WTC11 (cell line): Measurements from ENCODE around the gene VSTM2B. TPM values are rescaled to one million over a fixed set of nuclear protein-coding genes. Genes with fewer than 3 reads are reported as not detected.

ENCODE experiments used
- ATAC-seq: fragments of 200-7000 bp; cut with Tn5 transposase; 2 replicates; pipeline ENCODE4 v1.10.0; 2021; ENCODE audit warnings: mild to moderate bottlenecking, moderate library complexity
- CTCF ChIA-PET: fragments of 300-600 bp; sonication (Branson Sonifier 250); formaldehyde crosslinking; loops from one replicate; lab custom pipeline; 2021; ENCODE audit warnings: antibody characterized with exemption; lab: Charles Lee
- POLR2A ChIA-PET: fragments of 350-600 bp; sonication (Branson Sonifier 250); formaldehyde crosslinking; loops from one replicate; lab custom pipeline; 2021; ENCODE audit warnings: antibody characterized with exemption; lab: Charles Lee
- DNase-seq: peaks from one replicate; pipeline ENCODE4 v3.0.0; 2021; ENCODE audit warnings: low spot score
- H3K27ac Mint-ChIP-seq: 2 replicates; pipeline ENCODE4 v1.8.0; 2021; ENCODE audit warnings: mixed read lengths
- H3K27me3 Mint-ChIP-seq: 2 replicates; pipeline ENCODE4 v1.8.0; 2021; ENCODE audit warnings: low read depth, mild to moderate bottlenecking, moderate library complexity, mixed read lengths
- H3K36me3 Mint-ChIP-seq: 2 replicates; pipeline ENCODE4 v1.8.0; 2021; ENCODE audit warnings: mixed read lengths
- H3K4me1 Mint-ChIP-seq: 2 replicates; pipeline ENCODE4 v1.8.0; 2022; ENCODE audit warnings: mixed read lengths
- H3K4me3 Mint-ChIP-seq: 2 replicates; pipeline ENCODE4 v1.8.0; 2021; ENCODE audit warnings: mild to moderate bottlenecking, moderate library complexity, mixed read lengths
- H3K9me3 Mint-ChIP-seq: 2 replicates; pipeline ENCODE4 v1.8.0; 2021; ENCODE audit warnings: mixed read lengths
- AR ChIP-seq: fragments of 250-450 bp; sonication (Bioruptor Pico); IDR thresholded peaks from 2 replicates; pipeline ENCODE4 v1.9.0; 2021; ENCODE audit warnings: mild to moderate bottlenecking
- ATF1 ChIP-seq: sonication (generic); formaldehyde crosslinking; IDR thresholded peaks from 2 replicates; pipeline ENCODE4 v1.8.1; 2023; ENCODE audit warnings: mild to moderate bottlenecking, moderate library complexity, missing genetic modification reagents
- EMX1 ChIP-seq: fragments of 250-450 bp; sonication (Bioruptor Pico); IDR thresholded peaks from 2 replicates; pipeline ENCODE4 v1.8.0; 2021; ENCODE audit warnings: mild to moderate bottlenecking
- FOXJ3 ChIP-seq: sonication (generic); formaldehyde crosslinking; IDR thresholded peaks from 2 replicates; pipeline ENCODE4 v1.9.0; 2021; ENCODE audit warnings: missing genetic modification reagents, mild to moderate bottlenecking, borderline replicate concordance
- FOXP1 ChIP-seq: sonication (generic); formaldehyde crosslinking; IDR thresholded peaks from 2 replicates; pipeline ENCODE4 v1.8.0; 2022; ENCODE audit warnings: missing genetic modification reagents, mild to moderate bottlenecking, moderate library complexity, borderline replicate concordance
- MYBL2 ChIP-seq: sonication (generic); formaldehyde crosslinking; IDR thresholded peaks from 2 replicates; pipeline ENCODE4 v1.8.1; 2023; ENCODE audit warnings: mild to moderate bottlenecking, moderate library complexity, missing genetic modification reagents
- NR2C2 ChIP-seq: sonication (generic); formaldehyde crosslinking; IDR thresholded peaks from 2 replicates; pipeline ENCODE4 v1.8.0; 2022; ENCODE audit warnings: mild to moderate bottlenecking, missing genetic modification reagents
- RORB ChIP-seq: fragments of 250-450 bp; sonication (Bioruptor Pico); IDR thresholded peaks from 2 replicates; pipeline ENCODE4 v1.9.0; 2021; ENCODE audit warnings: mild to moderate bottlenecking
- SOX15 ChIP-seq: fragments of 250-450 bp; sonication (Bioruptor Pico); IDR thresholded peaks from 2 replicates; pipeline ENCODE4 v1.9.0; 2021; ENCODE audit warnings: mild to moderate bottlenecking
- TCF7 ChIP-seq: sonication (generic); formaldehyde crosslinking; IDR thresholded peaks from 2 replicates; pipeline ENCODE4 v1.8.0; 2022; ENCODE audit warnings: mild to moderate bottlenecking, low read depth, missing genetic modification reagents, moderate library complexity
- TEAD1 ChIP-seq: sonication (generic); formaldehyde crosslinking; IDR thresholded peaks from 2 replicates; pipeline ENCODE4 v1.8.0; 2022; ENCODE audit warnings: mild to moderate bottlenecking, missing genetic modification reagents
- TP53 ChIP-seq: sonication (generic); formaldehyde crosslinking; IDR thresholded peaks from 2 replicates; pipeline ENCODE4 v1.8.1; 2023; ENCODE audit warnings: mild to moderate bottlenecking, missing genetic modification reagents
- USF1 ChIP-seq: sonication (generic); formaldehyde crosslinking; IDR thresholded peaks from 2 replicates; pipeline ENCODE4 v1.8.0; 2022; ENCODE audit warnings: mild to moderate bottlenecking, missing genetic modification reagents
- ZNF138 ChIP-seq: sonication (generic); formaldehyde crosslinking; conservative IDR thresholded peaks from 2 replicates; pipeline ENCODE4 v1.8.1; 2022; ENCODE audit warnings: mild to moderate bottlenecking, moderate library complexity, missing genetic modification reagents
- ZNF219 ChIP-seq: sonication (generic); formaldehyde crosslinking; IDR thresholded peaks from 2 replicates; pipeline ENCODE4 v1.8.0; 2023; ENCODE audit warnings: missing genetic modification reagents, mild to moderate bottlenecking, borderline replicate concordance
- ZNF512 ChIP-seq: sonication (generic); formaldehyde crosslinking; IDR thresholded peaks from 2 replicates; pipeline ENCODE4 v1.8.1; 2022; ENCODE audit warnings: missing genetic modification reagents, borderline replicate concordance
- ZNF532 ChIP-seq: fragments of 250-450 bp; sonication (Bioruptor Pico); IDR thresholded peaks from 2 replicates; pipeline ENCODE4 v1.9.0; 2021; ENCODE audit warnings: mild to moderate bottlenecking, borderline replicate concordance
- ZNF671 ChIP-seq: fragments of 250-450 bp; sonication (Bioruptor Pico); IDR thresholded peaks from 2 replicates; pipeline ENCODE4 v1.8.0; 2021; ENCODE audit warnings: mild to moderate bottlenecking
- total RNA-seq: library from RNA; stranded (reverse); gene quantifications from 3 replicates; pipeline ENCODE4 v1.2.3, GENCODE V29; 2021

The VSTM2B gene
- total RNA-seq, 1 experiment from 2014 or later: 3.2 TPM

- no peaks in the 10 kb centered on the region for H3K9me3 Mint-ChIP-seq
- ATAC-seq (no peak), DNase-seq (no peak)
- no peak overlapping the region for H3K27ac Mint-ChIP-seq
- TF ChIP-seq TP53 (CRISPR knock-in tag): no peak
- TF ChIP-seq RORB (CRISPR knock-in tag): no peak
- TF ChIP-seq FOXP1: no peak
- no peak for TF ChIP-seq FOXJ3
- TF ChIP-seq EMX1 (CRISPR knock-in tag): no peak
- TF ChIP-seq ZNF512 (CRISPR knock-in tag): no peak
- no peak for TF ChIP-seq USF1 (CRISPR knock-in tag)
- no peak for TF ChIP-seq TEAD1 (CRISPR knock-in tag)
- no peak for TF ChIP-seq ATF1 (CRISPR knock-in tag)
- TF ChIP-seq TCF7: no peak
- no peak for TF ChIP-seq NR2C2 (CRISPR knock-in tag)
- TF ChIP-seq SOX15 (CRISPR knock-in tag): no peak
- TF ChIP-seq AR (CRISPR knock-in tag): no peak
- no peak for TF ChIP-seq ZNF671 (CRISPR knock-in tag)
- TF ChIP-seq MYBL2 (CRISPR knock-in tag): no peak
- no peak for TF ChIP-seq ZNF532
- TF ChIP-seq ZNF219: no peak
- TF ChIP-seq ZNF138 (CRISPR knock-in tag): no peak
- H3K4me3 Mint-ChIP-seq: no peak overlapping the region
- CTCF ChIA-PET: interaction anchor here (1.1 kb wide), 1 partner anchor 104 kb away, joined by 5 read pairs; no protein-coding TSS in a partner anchor
- H3K4me1 Mint-ChIP-seq: peaks cover 2% of the 10 kb centered on the region; the same call in 1 of the 2 replicates
- peaks cover 37% of the 10 kb centered on the region for H3K36me3 Mint-ChIP-seq
- no peaks in the 10 kb centered on the region for H3K27me3 Mint-ChIP-seq
- POLR2A ChIA-PET: no interaction called here
Observed at GRCh38 chr19:29612801-29613595, 87.2 kb downstream of the VSTM2B start.
